Keratinocyte (primary cell): ENCODE measurements around the gene SCAMP2.

Source experiments
- CTCF ChIP-seq, 3 experiments: IDR thresholded peaks in 1 of 3; conservative IDR thresholded peaks in 1 of 3; optimal IDR thresholded peaks in 1 of 3; 2 replicates in 2 of 3; 3 replicates in 1 of 3; pipeline versions ENCODE3 to v1.5.1; 2011; ENCODE audit warnings: low read length in 3 of 3, mild to moderate bottlenecking in 3 of 3, moderate library complexity in 2 of 3, control low read depth in 1 of 3, inconsistent platforms in 1 of 3; ENCODE audit not compliant: insufficient read depth in 2 of 3; ENCODE audit errors: extremely low read depth in 1 of 3
- EZH2 ChIP-seq: IDR thresholded peaks from one replicate; pipeline ENCODE4 v1.6.1; 2012; ENCODE audit warnings: inconsistent platforms, mild to moderate bottlenecking, low read length, moderate library complexity

GRCh38 chr15:74884428-74885223 is 11.5 kb upstream of the SCAMP2 start:
- TF ChIP-seq CTCF (optimal IDR thresholded peaks at IDR 0.05 in 1 of 3, IDR thresholded peaks at IDR 0.05 in 1 of 3, conservative IDR thresholded peaks at IDR 0.05 in 1 of 3; ENCODE audit: extremely low read depth in 1 of 3, insufficient read depth in 2 of 3, low read length in 3 of 3) (no peak), EZH2 (no peak)
